ENCODE measurements around the gene EHMT2.
"Not testable (repeated sequence)": the region's sequence is repeated elsewhere in the genome, so short reads cannot be mapped to it uniquely, and the experiment has no call there.

EHMT2 gene

GRCh38 chr6:31869343-31869742 lies 28.2 kb downstream of the EHMT2 start:
- no peak for DNase-seq (ENCODE audit: low spot score)

GRCh38 chr6:31868658-31868971 lies 28.9 kb downstream of the EHMT2 start:
- DNase-seq (ENCODE audit: low spot score) = not testable (repeated sequence)

- DNase-seq (ENCODE audit: low spot score) = peak; percentile 74
These were observed 32.0 kb downstream of the EHMT2 start for GRCh38 chr6:31865205-31866118.

- DNase-seq (ENCODE audit: low spot score) = no peak
These were observed 32.7 kb downstream of the EHMT2 start for GRCh38 chr6:31864818-31865204.

- not testable (repeated sequence) for DNase-seq (ENCODE audit: low spot score)
These were observed 33.4 kb downstream of the EHMT2 start for GRCh38 chr6:31864123-31864562.

- DNase-seq (ENCODE audit: low spot score) = peak; percentile 99
These were observed 34.9 kb downstream of the EHMT2 start, which contains the start of gene NEU1 for GRCh38 chr6:31862344-31863235. Gene NEU1, minus strand, starts transcription at chr6:31862821. Its CDS starts 45 bp downstream, at chr6:31862776.

- DNase-seq (ENCODE audit: low spot score) = no peak
These were observed 35.6 kb downstream of the EHMT2 start for GRCh38 chr6:31861919-31862343.

GRCh38 chr6:31861150-31861549 lies 36.3 kb downstream of the EHMT2 start:
- DNase-seq (ENCODE audit: low spot score) = no peak

- DNase-seq (ENCODE audit: low spot score) = no peak
These were observed 37.1 kb downstream of the EHMT2 start for GRCh38 chr6:31860349-31860748.

GRCh38 chr6:31859923-31860322 lies 37.6 kb downstream of the EHMT2 start:
- DNase-seq (ENCODE audit: low spot score) = no peak

GRCh38 chr6:31858707-31859106 lies 38.8 kb downstream of the EHMT2 start:
- no peak for DNase-seq (ENCODE audit: low spot score)

- not testable (repeated sequence) for DNase-seq (ENCODE audit: low spot score)
These were observed 39.7 kb downstream of the EHMT2 start for GRCh38 chr6:31857774-31858173.

GRCh38 chr6:31851980-31852718 lies 45.3 kb downstream of the EHMT2 start:
- DNase-seq (ENCODE audit: low spot score) = not testable (repeated sequence)

GRCh38 chr6:31851485-31851832 lies 46.0 kb downstream of the EHMT2 start:
- no peak for DNase-seq (ENCODE audit: low spot score)

- DNase-seq (ENCODE audit: low spot score) = no peak
These were observed 46.6 kb downstream of the EHMT2 start for GRCh38 chr6:31850765-31851484.

- DNase-seq (ENCODE audit: low spot score) = no peak
These were observed 50.1 kb downstream of the EHMT2 start for GRCh38 chr6:31847276-31847978.

- no peak for DNase-seq (ENCODE audit: low spot score)
These were observed 53.0 kb downstream of the EHMT2 start for GRCh38 chr6:31844507-31844906.

GRCh38 chr6:31842053-31842452 lies 55.4 kb downstream of the EHMT2 start:
- DNase-seq (ENCODE audit: low spot score) = no peak

GRCh38 chr6:31839779-31840126 lies 57.7 kb downstream of the EHMT2 start:
- not testable (repeated sequence) for DNase-seq (ENCODE audit: low spot score)

- DNase-seq (ENCODE audit: low spot score) = no peak
These were observed 58.5 kb downstream of the EHMT2 start for GRCh38 chr6:31838968-31839367.

GRCh38 chr6:31838114-31838553 lies 59.4 kb downstream of the EHMT2 start:
- not testable (repeated sequence) for DNase-seq (ENCODE audit: low spot score)
